ENCODE measurements around the gene AKT3. TPM values are rescaled to one million over a fixed set of nuclear protein-coding genes. Genes with fewer than 3 reads are reported as not detected.
"Not testable (repeated sequence)": the region's sequence is repeated elsewhere in the genome, so short reads cannot be mapped to it uniquely, and the experiment has no call there.

The AKT3 gene
- total and polyA plus RNA-seq, 8 donors = 5.5 to 100 (median 13.8) TPM

GRCh38 chr1:243827206-243827605 is 22.8 kb downstream of the AKT3 start:
- H3K36me3 ChIP-seq = peaks cover 0 to under 1% (median 0%) of the 10 kb centered on the region in 4 donors
- TF ChIP-seq POLR2AphosphoS5 (IDR thresholded peaks at IDR 0.05) (no peak), POLR2A (IDR thresholded peaks at IDR 0.05) (no peak), CTCF (IDR thresholded peaks at IDR 0.05) (no peak), EP300 (IDR thresholded peaks at IDR 0.05) (no peak)
- H3K9me3 ChIP-seq = peaks cover 0 to under 1% (median under 1%) of the 10 kb centered on the region in 4 donors
- peaks cover 0 to 12% (median 5%) of the 10 kb centered on the region in 4 donors for H3K4me1 ChIP-seq
- no peak overlapping the region for H3K4me3 ChIP-seq
- H3K27me3 ChIP-seq = no peaks in the 10 kb centered on the region
- H3K27ac ChIP-seq = no peak overlapping the region
- DNase-seq = no peak
- intact Hi-C loops (cut with DNase I; ENCODE audit: low total_unique reads) = no loop called here

- H3K36me3 ChIP-seq; H3K4me1 ChIP-seq; H3K4me3 ChIP-seq; intact Hi-C loops (cut with DNase I; ENCODE audit: low total_unique reads); H3K27ac ChIP-seq; DNase-seq; H3K27me3 ChIP-seq: not testable (repeated sequence)
- H3K9me3 ChIP-seq = peaks cover 6 to 21% (median 14%) of the 10 kb centered on the region in 4 donors
- WGBS, 5 donors = 48 to 76% (median 57%) methylated on average over 1 of the region's 1 CpG
Observed at GRCh38 chr1:243824907-243825306, 25.1 kb downstream of the AKT3 start.

GRCh38 chr1:243821177-243821680 is 28.8 kb downstream of the AKT3 start:
- H3K27me3 ChIP-seq = no peaks in the 10 kb centered on the region
- intact Hi-C loops (cut with DNase I; ENCODE audit: low total_unique reads) = no loop called here
- H3K27ac ChIP-seq = no peak overlapping the region
- 90 to 100% (median 98%) methylated on average over 1 of the region's 1 CpG for WGBS, 5 donors
- no peak for TF ChIP-seq POLR2A (IDR thresholded peaks at IDR 0.05)
- no peak for TF ChIP-seq CTCF (IDR thresholded peaks at IDR 0.05)
- no peak for TF ChIP-seq POLR2AphosphoS5 (IDR thresholded peaks at IDR 0.05)
- TF ChIP-seq EP300 (IDR thresholded peaks at IDR 0.05) = no peak
- no peaks in the 10 kb centered on the region for H3K4me1 ChIP-seq
- peaks cover 6 to 26% (median 14%) of the 10 kb centered on the region in 4 donors for H3K9me3 ChIP-seq
- H3K4me3 ChIP-seq = no peak overlapping the region
- no peak for DNase-seq
- H3K36me3 ChIP-seq = peaks cover 0 to 20% (median 6%) of the 10 kb centered on the region in 4 donors

- Histone ChIP-seq H3K4me3 (no peak overlapping the region), H3K4me1 (no peaks in the 10 kb centered on the region), H3K27me3 (no peaks in the 10 kb centered on the region), H3K36me3 (peaks cover 0 to 20% (median 6%) of the 10 kb centered on the region in 4 donors), H3K9me3 (peaks cover 9 to 32% (median 16%) of the 10 kb centered on the region in 4 donors), H3K27ac (no peak overlapping the region)
- WGBS, 5 donors = 63 to 78% (median 72%) methylated on average over 2 to 5 of the region's 5 CpGs; no CpG with 5 or more reads in 1 of the 5 donors
- DNase-seq = no peak
- intact Hi-C loops (cut with DNase I; ENCODE audit: low total_unique reads) = no loop called here
- TF ChIP-seq POLR2AphosphoS5 (IDR thresholded peaks at IDR 0.05) (no peak), POLR2A (IDR thresholded peaks at IDR 0.05) (no peak), CTCF (IDR thresholded peaks at IDR 0.05) (no peak), EP300 (IDR thresholded peaks at IDR 0.05) (no peak)
Observed at GRCh38 chr1:243819438-243819839, 30.6 kb downstream of the AKT3 start.

- no peaks in the 10 kb centered on the region for H3K27me3 ChIP-seq
- intact Hi-C loops (cut with DNase I; ENCODE audit: low total_unique reads) = no loop called here
- WGBS, 5 donors = 85 to 96% (median 89%) methylated on average over 5 to 13 of the region's 13 CpGs
- no peak for DNase-seq
- TF ChIP-seq POLR2A (IDR thresholded peaks at IDR 0.05) = no peak
- TF ChIP-seq CTCF (IDR thresholded peaks at IDR 0.05) = no peak
- TF ChIP-seq POLR2AphosphoS5 (IDR thresholded peaks at IDR 0.05) = no peak
- TF ChIP-seq EP300 (IDR thresholded peaks at IDR 0.05) = no peak
- H3K9me3 ChIP-seq = peaks cover 11 to 32% (median 17%) of the 10 kb centered on the region in 4 donors
- H3K4me1 ChIP-seq = no peaks in the 10 kb centered on the region
- peaks cover 0 to 20% (median 6%) of the 10 kb centered on the region in 4 donors for H3K36me3 ChIP-seq
- H3K4me3 ChIP-seq = no peak overlapping the region
- H3K27ac ChIP-seq = no peak overlapping the region
Observed at GRCh38 chr1:243818978-243819377, 31.1 kb downstream of the AKT3 start.
